GM12892 (cell line): ENCODE data around the gene SPATA46.

Experiments used
- POLR2A ChIP-seq: IDR thresholded peaks from 2 replicates; pipeline ENCODE4 v1.6.1; 2011; ENCODE audit warnings: low read depth, low read length, control low read depth
- POLR2AphosphoS5 ChIP-seq: IDR thresholded peaks from 2 replicates; pipeline ENCODE4 v1.6.1; 2011; ENCODE audit warnings: low read depth, low read length, control low read depth
- TAF1 ChIP-seq: IDR thresholded peaks from 2 replicates; pipeline ENCODE4 v1.6.1; 2011; ENCODE audit warnings: low read depth, mild to moderate bottlenecking, control low read depth, low read length, borderline replicate concordance

DNA sequence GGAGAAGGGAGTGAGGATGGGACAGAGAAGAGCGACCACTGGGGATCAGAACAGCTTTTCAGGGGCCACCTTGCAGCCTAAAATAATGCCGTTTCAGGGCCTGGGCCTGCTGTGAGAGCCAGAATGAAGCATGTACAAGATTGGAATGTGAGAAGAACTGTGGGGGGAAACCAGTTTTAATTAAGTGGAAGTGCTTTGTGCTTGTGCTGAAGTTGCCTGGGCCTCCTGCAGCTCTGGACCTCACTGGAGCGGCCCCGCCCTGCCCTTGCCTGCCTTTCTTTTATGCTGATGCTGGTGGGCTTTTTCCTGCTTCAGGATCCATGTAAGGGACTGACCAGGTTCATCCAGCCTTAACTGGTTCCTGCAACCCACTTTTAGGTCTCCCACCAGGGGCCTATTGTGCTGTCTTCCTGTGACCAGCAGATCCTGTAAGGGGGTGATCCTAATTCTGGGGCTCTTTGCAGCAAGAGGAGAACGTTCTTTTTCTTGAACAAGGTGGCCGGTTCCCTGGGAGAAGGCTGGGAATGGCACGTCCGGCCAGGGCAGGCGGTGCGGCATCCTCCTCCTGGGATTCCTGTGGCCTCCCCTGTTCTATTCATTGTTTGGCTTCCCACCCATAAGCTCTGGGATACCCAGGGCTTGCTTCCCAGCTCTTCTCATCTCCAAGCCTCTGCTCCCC lies 8.1 kb upstream of the SPATA46 start:
- no peak for TF ChIP-seq POLR2A
- no peak for TF ChIP-seq POLR2AphosphoS5
- TF ChIP-seq TAF1: no peak
